ENCODE data around the gene KCMF1. TPM values are rescaled to one million over a fixed set of nuclear protein-coding genes. Genes with fewer than 3 reads are reported as not detected.

Gene KCMF1
- polyA plus RNA-seq, 1 of the 3 experiments (the other 2 are of a cell fraction): 37.0 TPM

GRCh38 chr2:84964406-84965191 lies 6.4 kb upstream of the KCMF1 start (continued):
- TF ChIP-seq PBX3 (IDR thresholded peaks at IDR 0.05) (no peak), NFIC (IDR thresholded peaks at IDR 0.05; ENCODE audit: borderline replicate concordance) (no peak), GATA2 (CRISPR knock-in tag; IDR thresholded peaks at IDR 0.05) (no peak), FOXJ3 (CRISPR knock-in tag; IDR thresholded peaks at IDR 0.05) (no peak), USF1 (IDR thresholded peaks at IDR 0.05; ENCODE audit: borderline replicate concordance, low read depth) (no peak), RAD21 (IDR thresholded peaks at IDR 0.05; ENCODE audit: low read length) (no peak)

- no peak overlapping the region for H3K9ac ChIP-seq
- H2AFZ ChIP-seq (ENCODE audit: low read depth): no peak overlapping the region
- peaks cover 28% of the 10 kb centered on the region for H3F3A ChIP-seq (replicated peaks; ENCODE audit: insufficient read depth)
- no peak overlapping the region for H3K4me2 ChIP-seq
- peaks cover 5 to 16% of the 10 kb centered on the region in 2 experiments for H3K4me1 ChIP-seq (ENCODE audit: control insufficient read depth in 1 of 2, insufficient read depth in 2 of 2, low read depth in 1 of 2, low read length in 1 of 2)
- DNase-seq: no peak
- H3K27ac ChIP-seq (ENCODE audit: low read depth in 2 of 2, low read length in 1 of 2): no peak overlapping the region
- no peaks in the 10 kb centered on the region for H3K9me3 ChIP-seq
- H4K20me1 ChIP-seq (ENCODE audit: insufficient read depth): no peaks in the 10 kb centered on the region
- POLR2A ChIA-PET: no interaction called here
- CTCF ChIA-PET: interaction anchor here (3.1 kb wide), 1 partner anchor 39 kb away, joined by 11 read pairs; no protein-coding TSS in a partner anchor
- H3K4me3 ChIP-seq (ENCODE audit: low read depth in 2 of 2, low read length in 1 of 2): no peak overlapping the region
- H3K27me3 ChIP-seq (ENCODE audit: insufficient read depth): no peaks in the 10 kb centered on the region
- H3K9me2 ChIP-seq: no peaks in the 10 kb centered on the region
- H3K79me2 ChIP-seq (ENCODE audit: insufficient read depth): peaks cover 89% of the 10 kb centered on the region
- peaks cover 0 to 48% of the 10 kb centered on the region in 2 experiments for H3K36me3 ChIP-seq (replicated peaks in 1 of 2; ENCODE audit: control insufficient read depth in 1 of 2, insufficient read depth in 2 of 2, low read length in 1 of 2)
- TF ChIP-seq MAX (IDR thresholded peaks at IDR 0.05; ENCODE audit: low read depth) (no peak), FOSL2 (IDR thresholded peaks at IDR 0.05; ENCODE audit: borderline replicate concordance, low read depth) (no peak), REST (IDR thresholded peaks at IDR 0.05; ENCODE audit: low read depth, low read length) (no peak), FOXM1 (IDR thresholded peaks at IDR 0.05; ENCODE audit: low read depth) (no peak), USF1 (IDR thresholded peaks at IDR 0.05; ENCODE audit: borderline replicate concordance, low read depth) (no peak), MXI1 (IDR thresholded peaks at IDR 0.05; ENCODE audit: low read depth, low read length) (no peak), CTCF (IDR thresholded peaks at IDR 0.05) (no peak), RXRA (IDR thresholded peaks at IDR 0.05; ENCODE audit: borderline replicate concordance, low read depth) (no peak), RAD21 (IDR thresholded peaks at IDR 0.05; ENCODE audit: low read length) (no peak), GABPA (IDR thresholded peaks at IDR 0.05; ENCODE audit: low read depth) (no peak), JUND (IDR thresholded peaks at IDR 0.05) (no peak), SIN3A (IDR thresholded peaks at IDR 0.05; ENCODE audit: borderline replicate concordance, low read depth, low read length) (no peak), POLR2AphosphoS5 (IDR thresholded peaks at IDR 0.05; ENCODE audit: low read depth, low read length) (no peak), TCF12 (IDR thresholded peaks at IDR 0.05) (no peak), TEAD4 (IDR thresholded peaks at IDR 0.05; ENCODE audit: borderline replicate concordance, insufficient read depth) (no peak), USF2 (IDR thresholded peaks at IDR 0.05; ENCODE audit: borderline replicate concordance, low read depth, low read length) (no peak), PBX3 (IDR thresholded peaks at IDR 0.05) (no peak), YY1 (IDR thresholded peaks at IDR 0.05; ENCODE audit: low read depth) (no peak)
These were observed 5.8 kb upstream of the KCMF1 start for GRCh38 chr2:84965192-84965516.
